GM18511 (cell line): ENCODE results near the gene OTC.

Experiments
- ATAC-seq: cut with Tn5 transposase; IDR thresholded peaks from one replicate; pipeline ENCODE4 v1.9.1; 2021; ENCODE audit warnings: mild to moderate bottlenecking, moderate library complexity; ENCODE audit not compliant: unreplicated experiment

The OTC gene

DNA sequence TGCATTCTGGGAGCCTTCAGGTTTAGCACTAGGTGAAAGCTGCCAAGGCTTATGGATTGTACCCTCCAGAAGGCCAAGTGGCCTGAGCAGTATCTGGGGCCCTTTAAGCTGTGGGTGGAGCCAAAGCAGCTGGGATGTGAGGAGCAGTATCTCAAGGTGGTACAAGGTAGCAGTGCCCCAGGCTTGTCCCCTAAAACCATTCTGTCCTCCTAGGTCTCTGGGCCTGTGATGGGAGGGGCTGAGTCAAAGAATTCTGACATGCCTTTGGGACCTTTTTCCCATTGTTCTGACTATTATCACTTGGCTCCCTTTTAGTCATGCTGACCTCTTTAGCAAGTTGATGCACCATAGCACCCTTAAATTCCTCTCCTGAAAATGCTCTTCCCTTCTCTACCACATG is 109.9 kb downstream of the OTC start:
- no peak for ATAC-seq

DNA sequence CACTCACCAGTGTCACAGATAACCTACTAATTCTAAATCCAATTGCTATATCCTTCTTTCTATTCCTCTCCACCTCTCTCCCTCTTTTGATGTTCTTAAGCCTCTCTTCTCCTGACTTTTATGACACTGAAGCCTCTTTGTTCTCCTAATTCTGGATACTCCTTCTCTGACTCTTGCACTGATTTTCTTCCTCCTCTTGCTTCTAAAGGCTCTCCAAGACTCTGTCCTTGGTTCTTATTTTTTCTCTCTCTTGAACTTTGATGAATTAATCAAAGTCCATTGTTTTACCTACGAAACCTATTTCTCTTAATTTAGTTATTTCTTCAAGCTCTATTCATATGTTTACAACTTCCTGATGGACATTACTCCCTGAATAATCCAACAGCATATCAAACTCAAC is 113.3 kb downstream of the OTC start:
- no peak for ATAC-seq

DNA sequence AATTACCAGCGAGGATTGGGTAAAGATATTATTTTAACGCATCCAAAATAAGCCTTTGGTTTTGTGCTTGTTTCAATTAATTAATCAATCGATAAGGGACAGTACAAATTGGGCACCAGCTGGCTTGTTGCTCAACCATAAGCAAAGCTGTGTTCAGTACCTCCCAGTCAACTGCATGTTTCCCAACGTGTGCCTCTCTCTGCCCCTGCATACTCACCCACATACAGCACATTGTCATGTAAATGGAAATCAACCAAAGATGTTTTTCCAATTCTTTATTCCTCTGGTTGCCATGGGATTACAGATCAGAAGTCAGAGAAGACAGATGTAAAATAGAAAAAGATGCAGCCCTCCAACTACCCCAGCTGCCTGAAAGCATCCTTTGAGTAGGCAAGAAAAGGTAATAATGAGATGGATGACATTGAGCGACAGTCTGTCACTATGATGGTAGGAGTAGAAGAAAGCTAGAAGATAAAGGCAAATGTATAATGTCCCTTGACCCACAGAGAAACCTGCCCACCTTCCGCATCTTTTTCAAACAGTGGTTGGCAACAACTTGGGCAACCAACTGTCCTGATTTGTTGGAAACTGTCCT is 116.3 kb downstream of the OTC start:
- ATAC-seq = no peak
